H1 (cell line): Measurements from ENCODE around the gene BMPR1A. TPM values are rescaled to one million over a fixed set of nuclear protein-coding genes. Genes with fewer than 3 reads are reported as not detected.

ENCODE experiments used
- CTCF ChIA-PET: fragments of 300-600 bp; sonication (Branson Sonifier 250); formaldehyde crosslinking; loops from one replicate; lab custom pipeline; 2021; ENCODE audit not compliant: partially characterized antibody; lab: Charles Lee
- POLR2A ChIA-PET: fragments of 300-600 bp; sonication (Branson Sonifier 250); formaldehyde crosslinking; loops from one replicate; lab custom pipeline; 2021; ENCODE audit warnings: inconsistent platforms; ENCODE audit not compliant: partially characterized antibody; lab: Charles Lee
- DNase-seq, 2 experiments: peaks; one replicate each; pipeline versions ENCODE4 v3.0.0 to v3.0.0-alpha.2; 2010 to 2022; ENCODE audit warnings: low spot score in 2 of 2, low read depth in 1 of 2, mixed read lengths in 1 of 2
- FAIRE-seq: peaks from 2 replicates; lab custom pipeline; 2011; peaks lifted over from hg19 to GRCh38; lab: Jason Lieb, UNC
- H2AFZ ChIP-seq: 2 replicates; pipeline ENCODE4 v1.8.1; 2012; ENCODE audit warnings: low read length, inconsistent platforms
- H2AK5ac ChIP-seq: 2 replicates; pipeline ENCODE4 v1.6.1; 2013; ENCODE audit warnings: low read depth, low read length
- H2BK120ac ChIP-seq: replicated peaks from 2 replicates; pipeline ENCODE3; 2013; ENCODE audit warnings: low read depth, low read length, inconsistent platforms
- H2BK12ac ChIP-seq: 2 replicates; pipeline ENCODE4 v1.6.1; 2013; ENCODE audit warnings: low read depth, low read length
- H2BK15ac ChIP-seq: 2 replicates; pipeline ENCODE4 v1.6.1; 2013; ENCODE audit warnings: low read length
- H2BK20ac ChIP-seq: 2 replicates; pipeline ENCODE4 v1.6.1; 2013; ENCODE audit warnings: low read length
- H2BK5ac ChIP-seq: 2 replicates; pipeline ENCODE4 v1.6.1; 2013; ENCODE audit warnings: low read depth, low read length
- H3K14ac ChIP-seq: 2 replicates; pipeline ENCODE4 v1.6.1; 2013; ENCODE audit warnings: inconsistent platforms; ENCODE audit not compliant: insufficient read length
- H3K18ac ChIP-seq: 2 replicates; pipeline ENCODE4 v1.6.1; 2013; ENCODE audit warnings: low read length; ENCODE audit errors: extremely low read depth
- H3K23ac ChIP-seq: 2 replicates; pipeline ENCODE4 v1.6.1; 2013; ENCODE audit warnings: inconsistent platforms; ENCODE audit not compliant: insufficient read length
- H3K23me2 ChIP-seq: 2 replicates; pipeline ENCODE4 v1.6.1; 2013; ENCODE audit warnings: low read depth, low read length
- H3K27ac ChIP-seq: 2 replicates; pipeline ENCODE4 v1.6.1; 2011; ENCODE audit warnings: low read depth, low read length, inconsistent platforms
- H3K27me3 ChIP-seq, 4 experiments: replicated peaks in 1 of 4; 1 replicate in 1 of 4; 2 replicates in 3 of 4; pipeline versions ENCODE4 v1.6.1 to v1.8.1; 2011 to 2013; ENCODE audit warnings: low read length in 3 of 4, mild to moderate bottlenecking in 3 of 4, inconsistent platforms in 2 of 4, mixed read lengths in 2 of 4, moderate library complexity in 1 of 4; ENCODE audit not compliant: control insufficient read depth in 3 of 4, insufficient read depth in 3 of 4; ENCODE audit errors: extremely low read depth in 1 of 4
- H3K36me3 ChIP-seq, 4 experiments: 2 replicates each; pipeline versions ENCODE4 v1.6.1 to v1.8.1; 2011 to 2013; ENCODE audit warnings: mild to moderate bottlenecking in 4 of 4, low read length in 3 of 4, moderate library complexity in 2 of 4, control low read depth in 1 of 4, inconsistent platforms in 1 of 4; ENCODE audit not compliant: insufficient read depth in 4 of 4, control insufficient read depth in 2 of 4
- H3K4ac ChIP-seq: replicated peaks from 2 replicates; pipeline ENCODE3; 2013; ENCODE audit warnings: low read length, low read depth, mixed read lengths, inconsistent platforms; ENCODE audit not compliant: insufficient read length
- H3K4me1 ChIP-seq, 4 experiments: replicated peaks in 1 of 4; 1 replicate in 1 of 4; 2 replicates in 3 of 4; pipeline versions ENCODE4 v1.6.1 to v1.8.1; 2011 to 2013; ENCODE audit warnings: low read length in 3 of 4, inconsistent platforms in 2 of 4, mixed read lengths in 1 of 4; ENCODE audit not compliant: insufficient read depth in 4 of 4, control insufficient read depth in 3 of 4
- H3K4me2 ChIP-seq, 2 experiments: 2 replicates each; pipeline versions ENCODE4 v1.6.1 to v1.8.1; 2011 to 2013; ENCODE audit warnings: low read depth in 2 of 2, low read length in 2 of 2, control low read depth in 1 of 2, inconsistent platforms in 1 of 2, mild to moderate bottlenecking in 1 of 2; ENCODE audit not compliant: insufficient read depth in 1 of 2
- H3K4me3 ChIP-seq, 4 experiments: fragments of 200-600, 300-600 bp in 1 of 4; sonication (generic), shearing (Covaris generic), sonication (Bioruptor Twin) in 1 of 4; 2 replicates each; pipeline versions ENCODE4 v1.5.1 to v1.8.1; 2011 to 2016; ENCODE audit warnings: low read length in 4 of 4, low read depth in 3 of 4, control low read depth in 2 of 4, inconsistent platforms in 2 of 4, mild to moderate bottlenecking in 2 of 4, mixed read lengths in 1 of 4, moderate library complexity in 1 of 4; ENCODE audit not compliant: insufficient read depth in 2 of 4; ENCODE audit errors: extremely low read depth in 1 of 4
- H3K56ac ChIP-seq: replicated peaks from 2 replicates; pipeline ENCODE3; 2013; ENCODE audit warnings: low read depth, mild to moderate bottlenecking, mixed read lengths, low read length, inconsistent platforms; ENCODE audit not compliant: insufficient read length
- H3K79me1 ChIP-seq: 2 replicates; pipeline ENCODE4 v1.6.1; 2013; ENCODE audit warnings: low read depth, low read length, control low read depth
- H3K79me2 ChIP-seq, 2 experiments: 2 replicates each; pipeline versions ENCODE4 v1.6.1 to v1.8.1; 2012 to 2013; ENCODE audit warnings: low read length in 2 of 2, mild to moderate bottlenecking in 2 of 2, inconsistent platforms in 1 of 2; ENCODE audit not compliant: insufficient read depth in 2 of 2, control insufficient read depth in 1 of 2
- H3K9ac ChIP-seq, 4 experiments: replicated peaks in 1 of 4; 1 replicate in 1 of 4; 2 replicates in 3 of 4; pipeline versions ENCODE4 v1.6.1 to v1.8.1; 2011 to 2013; ENCODE audit warnings: low read depth in 3 of 4, low read length in 3 of 4, control low read depth in 2 of 4, mild to moderate bottlenecking in 2 of 4, moderate library complexity in 2 of 4, inconsistent platforms in 1 of 4; ENCODE audit errors: extremely low read depth in 1 of 4
- H3K9me3 ChIP-seq, 2 experiments: 2 replicates each; pipeline versions ENCODE4 v1.6.1 to v1.8.1; 2012 to 2013; ENCODE audit warnings: mild to moderate bottlenecking in 2 of 2, moderate library complexity in 2 of 2, control low read depth in 1 of 2, inconsistent platforms in 1 of 2, low read depth in 1 of 2, low read length in 1 of 2, mixed read lengths in 1 of 2; ENCODE audit not compliant: insufficient read depth in 2 of 2
- H4K20me1 ChIP-seq, 2 experiments: replicated peaks in 1 of 2; 2 replicates each; pipeline versions ENCODE3 to v1.8.1; 2011 to 2013; ENCODE audit warnings: inconsistent platforms in 2 of 2, low read length in 2 of 2, mild to moderate bottlenecking in 1 of 2; ENCODE audit not compliant: insufficient read depth in 2 of 2, control insufficient read depth in 1 of 2
- H4K5ac ChIP-seq: 2 replicates; pipeline ENCODE4 v1.6.1; 2013; ENCODE audit warnings: low read length, low read depth, mixed read lengths, inconsistent platforms; ENCODE audit not compliant: insufficient read length
- H4K8ac ChIP-seq: 2 replicates; pipeline ENCODE4 v1.8.0; 2013; ENCODE audit warnings: mild to moderate bottlenecking, moderate library complexity, low read length, inconsistent platforms; ENCODE audit not compliant: insufficient read depth; ENCODE audit errors: extremely low read depth
- H4K91ac ChIP-seq: replicated peaks from 2 replicates; pipeline ENCODE3; 2013; ENCODE audit warnings: low read length, mixed read lengths, inconsistent platforms; ENCODE audit not compliant: insufficient read length
- BACH1 ChIP-seq: IDR thresholded peaks from 2 replicates; pipeline ENCODE4 v1.6.1; 2012; ENCODE audit warnings: low read length, improper control_type of control experiment
- KDM1A ChIP-seq: fragments of 200-600, 300-600 bp; sonication (generic); IDR thresholded peaks from 2 replicates; pipeline ENCODE4 v1.7.1; 2016; ENCODE audit warnings: mild to moderate bottlenecking, low read length, borderline replicate concordance
- TAF1 ChIP-seq: IDR thresholded peaks from 2 replicates; pipeline ENCODE4 v1.6.1; 2011; ENCODE audit warnings: mild to moderate bottlenecking, low read depth, low read length
- YY1 ChIP-seq: IDR thresholded peaks from 2 replicates; pipeline ENCODE4 v1.6.1; 2011; ENCODE audit warnings: low read depth, mild to moderate bottlenecking, low read length
- WGBS, 2 experiments: shearing (Covaris generic) in 1 of 2; methylation state at CpG; one replicate each; pipeline versions ENCODE4 v1.1.6 to v1.1.7; 2013 to 2015; ENCODE audit warnings: low lambda C conversion rate in 2 of 2, mixed read lengths in 2 of 2, inconsistent platforms in 1 of 2, low coverage in 1 of 2, missing lambda C conversion rate in 1 of 2; ENCODE audit not compliant: insufficient replicate concordance in 2 of 2, insufficient coverage in 1 of 2, insufficient read length in 1 of 2; ENCODE audit errors: extremely low coverage in 1 of 2, missing lambda C conversion rate in 1 of 2; 5-methylcytosine and 5-hydroxymethylcytosine counted together
- polyA plus RNA-seq, 7 experiments: library from polyadenylated mRNA; depleted of rRNA in 3 of 7; stranded (reverse) in 5 of 7; unstranded in 2 of 7; fragments of >200 nt in 5 of 7; fragments of 200-250 nt in 2 of 7; gene quantifications; 1 replicate in 5 of 7; 2 replicates in 1 of 7; 4 replicates in 1 of 7; pipeline versions ENCODE4 v1.2.1 to v1.2.3, GENCODE V29; 2011 to 2013; ENCODE audit warnings: missing spikeins in 2 of 7, mixed read lengths in 2 of 7
- total RNA-seq: library from RNA; stranded (reverse); fragmentation: NEBNext Ultra II Directional; extraction: Animal tissue kit (Norgen Biotek cat#: 25700); gene quantifications from 2 replicates; pipeline ENCODE4 v1.2.1, GENCODE V29; 2021

The BMPR1A gene
- total and polyA plus RNA-seq, 2 of the 8 experiments (the other 6 are each of a cell fraction or from before 2014, with no cell fraction given): 34.4 to 129 TPM

- FAIRE-seq (no peak), DNase-seq (no peak)
- no peaks in the 10 kb centered on the region for H3K27me3 ChIP-seq
- H3K23ac ChIP-seq: no peak overlapping the region
- peak overlapping the region; percentile 5 for H3K4ac ChIP-seq
- no peaks in the 10 kb centered on the region for H3K79me2 ChIP-seq
- peak overlapping the region; percentile 80 for H2AFZ ChIP-seq
- peak overlapping the region; percentile 70 for H4K5ac ChIP-seq
- no peak overlapping the region for H2AK5ac ChIP-seq
- peak overlapping the region; percentile 63 for H3K56ac ChIP-seq
- no peak overlapping the region for H2BK20ac ChIP-seq
- H3K9ac ChIP-seq: peak overlapping the region in 1 of 4 experiments; percentile 63; a peak in 2 of 7 replicates
- H3K4me3 ChIP-seq: peak overlapping the region; percentile 46 to 67 (median 54)
- H2BK120ac ChIP-seq: no peak overlapping the region
- 46% methylated on average over 9 of the region's 9 CpGs; no CpG with 5 or more reads in 1 of the 2 experiments for WGBS, 2 experiments
- POLR2A ChIA-PET: interaction anchor here (0.8 to 5.7 kb wide), 6 partner anchors 10 to 193 kb away, joined by 3 to 45 read pairs (median 4); partner anchors contain the start of gene BMPR1A
- no peak for TF ChIP-seq BACH1
- peak; percentile 34; the same call in 1 of the 2 replicates for TF ChIP-seq YY1
- peak; percentile 78; the same call in 1 of the 2 replicates for TF ChIP-seq KDM1A
- TF ChIP-seq TAF1: 0 out of 2 replicates have a peak, but pooled peaks have one; percentile 30
- no peaks in the 10 kb centered on the region for H4K20me1 ChIP-seq
- H4K8ac ChIP-seq: peak overlapping the region; percentile 84
- H3K4me2 ChIP-seq: peak overlapping the region; percentile 90 to 93
- peak overlapping the region; percentile 55; the same call in 1 of the 2 replicates for H3K18ac ChIP-seq
- no peaks in the 10 kb centered on the region for H3K9me3 ChIP-seq
- H4K91ac ChIP-seq: peak overlapping the region; percentile 25
- no peaks in the 10 kb centered on the region for H3K36me3 ChIP-seq
- no peak overlapping the region for H3K27ac ChIP-seq
- H3K14ac ChIP-seq: no peak overlapping the region
- H3K23me2 ChIP-seq: peaks cover 6% of the 10 kb centered on the region; the same call in 1 of the 2 replicates
- CTCF ChIA-PET: interaction anchor here (0.7 to 8.8 kb wide), 13 partner anchors 10 to 249 kb away, joined by 3 to 52 read pairs (median 4); no protein-coding TSS in a partner anchor
- no peak overlapping the region for H2BK5ac ChIP-seq
- H2BK15ac ChIP-seq: peak overlapping the region; percentile 61; the same call in 1 of the 2 replicates
- H2BK12ac ChIP-seq: no peak overlapping the region; the same call in 1 of the 2 replicates
- H3K4me1 ChIP-seq: peaks cover 3 to 22% (median 12%) of the 10 kb centered on the region in 4 experiments
- no peaks in the 10 kb centered on the region for H3K79me1 ChIP-seq
These were observed 44.1 kb upstream of the BMPR1A start for GRCh38 chr10:86712317-86712707.
